ENCODE data around the gene PLA2G2F. TPM values are rescaled to one million over a fixed set of nuclear protein-coding genes. Genes with fewer than 3 reads are reported as not detected.
A peak's percentile ranks its signal among the peaks of the same experiment; 100 is the strongest.

Gene PLA2G2F
- total RNA-seq, 1 experiment from 2014 or later: not detected

DNA sequence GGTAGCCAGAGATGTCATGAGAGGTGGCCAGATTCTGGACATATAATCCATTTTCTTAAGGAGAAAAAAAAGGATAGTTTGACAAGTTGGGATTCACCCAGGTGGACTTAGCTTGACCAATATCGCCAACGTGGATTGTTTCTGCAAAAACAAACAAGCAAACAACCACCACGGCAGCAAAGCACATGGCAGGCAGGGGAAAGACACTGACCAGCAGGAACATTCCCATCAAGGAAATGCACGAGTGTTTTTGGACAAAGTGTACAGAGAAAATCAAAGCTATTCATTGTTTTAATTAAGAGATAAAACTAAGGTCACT is 56.3 kb downstream of the PLA2G2F start:
- peaks cover 54% of the 10 kb centered on the region for H3K27me3 ChIP-seq (replicated peaks; ENCODE audit: insufficient read depth, low read depth, low read length, poor library complexity)
- no peaks in the 10 kb centered on the region for H3K36me3 ChIP-seq (ENCODE audit: insufficient read depth, low read length, poor library complexity, severe bottlenecking)
- no peak for TF ChIP-seq EZH2 (IDR thresholded peaks at IDR 0.05; ENCODE audit: borderline replicate concordance, low read depth, low read length, poor library complexity, severe bottlenecking)
- TF ChIP-seq, protein P1, sequence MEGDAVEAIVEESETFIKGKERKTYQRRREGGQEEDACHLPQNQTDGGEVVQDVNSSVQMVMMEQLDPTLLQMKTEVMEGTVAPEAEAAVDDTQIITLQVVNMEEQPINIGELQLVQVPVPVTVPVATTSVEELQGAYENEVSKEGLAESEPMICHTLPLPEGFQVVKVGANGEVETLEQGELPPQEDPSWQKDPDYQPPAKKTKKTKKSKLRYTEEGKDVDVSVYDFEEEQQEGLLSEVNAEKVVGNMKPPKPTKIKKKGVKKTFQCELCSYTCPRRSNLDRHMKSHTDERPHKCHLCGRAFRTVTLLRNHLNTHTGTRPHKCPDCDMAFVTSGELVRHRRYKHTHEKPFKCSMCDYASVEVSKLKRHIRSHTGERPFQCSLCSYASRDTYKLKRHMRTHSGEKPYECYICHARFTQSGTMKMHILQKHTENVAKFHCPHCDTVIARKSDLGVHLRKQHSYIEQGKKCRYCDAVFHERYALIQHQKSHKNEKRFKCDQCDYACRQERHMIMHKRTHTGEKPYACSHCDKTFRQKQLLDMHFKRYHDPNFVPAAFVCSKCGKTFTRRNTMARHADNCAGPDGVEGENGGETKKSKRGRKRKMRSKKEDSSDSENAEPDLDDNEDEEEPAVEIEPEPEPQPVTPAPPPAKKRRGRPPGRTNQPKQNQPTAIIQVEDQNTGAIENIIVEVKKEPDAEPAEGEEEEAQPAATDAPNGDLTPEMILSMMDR (conservative IDR thresholded peaks at IDR 0.05; ENCODE audit: low read depth, low read length): peak; percentile 5
- H3K4me3 ChIP-seq (ENCODE audit: low read depth, low read length, poor library complexity, severe bottlenecking): no peak overlapping the region
- no peak for DNase-seq (ENCODE audit: low spot score)
- CTCF ChIA-PET: interaction anchor here (0.7 to 1.4 kb wide), 2 partner anchors 221 to 278 kb away, joined by 3 to 4 read pairs; no protein-coding TSS in a partner anchor
- H3K27ac ChIP-seq (ENCODE audit: low read depth, low read length, poor library complexity, severe bottlenecking): no peak overlapping the region
- intact Hi-C loops (cut with micrococcal nuclease; ENCODE audit: unreplicated experiment): loop anchor here (1.0 to 5.0 kb wide), 2 partner anchors 223 to 277 kb away; no protein-coding TSS in a partner anchor
- no peaks in the 10 kb centered on the region for H3K9me3 ChIP-seq (ENCODE audit: low read depth, low read length, poor library complexity, severe bottlenecking)
- BruUV-seq (replicated peaks): no TSS peak
- H3K4me1 ChIP-seq (ENCODE audit: insufficient read depth, low read length, poor library complexity, severe bottlenecking): peaks cover 5% of the 10 kb centered on the region
- POLR2A ChIA-PET (ENCODE audit: low non-redundant PET): no interaction called here

DNA sequence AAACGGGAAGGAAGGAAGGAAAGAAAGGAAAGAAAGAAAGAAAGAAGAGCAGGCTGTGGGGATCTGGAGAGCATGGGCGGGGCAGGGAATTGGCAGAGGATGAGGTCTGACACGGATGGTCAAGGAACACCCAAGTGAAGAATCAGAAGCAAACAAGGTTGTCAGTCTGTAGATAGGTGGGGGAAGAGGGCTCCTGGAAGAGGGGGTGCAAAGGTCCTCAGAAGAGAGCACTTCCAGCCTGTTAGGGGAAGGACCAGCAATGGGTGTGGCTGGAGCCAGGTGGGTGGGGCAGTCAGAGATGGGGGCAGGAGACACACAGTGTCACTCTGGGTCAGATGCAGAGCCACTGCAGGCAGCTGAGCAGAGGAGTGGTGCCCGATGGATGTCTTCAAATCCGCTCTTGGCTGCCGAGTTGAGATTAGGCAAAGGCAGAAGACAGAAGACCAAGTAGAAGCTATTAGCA is 58.2 kb downstream of the PLA2G2F start:
- intact Hi-C loops (cut with micrococcal nuclease; ENCODE audit: unreplicated experiment): loop anchor here (5.0 kb wide), 1 partner anchor 225 kb away; no protein-coding TSS in a partner anchor
- ChIA-PET POLR2A (ENCODE audit: low non-redundant PET) (interaction anchor here (0.6 kb wide), 1 partner anchor 1171 kb away, joined by 3 read pairs; no protein-coding TSS in a partner anchor), CTCF (interaction anchor here (1.1 kb wide), 1 partner anchor 13 kb away, joined by 3 read pairs; no protein-coding TSS in a partner anchor)
- no peak for DNase-seq (ENCODE audit: low spot score)
- Histone ChIP-seq H3K4me3 (ENCODE audit: low read depth, low read length, poor library complexity, severe bottlenecking) (no peak overlapping the region), H3K36me3 (ENCODE audit: insufficient read depth, low read length, poor library complexity, severe bottlenecking) (no peaks in the 10 kb centered on the region), H3K27ac (ENCODE audit: low read depth, low read length, poor library complexity, severe bottlenecking) (no peak overlapping the region), H3K27me3 (replicated peaks; ENCODE audit: insufficient read depth, low read depth, low read length, poor library complexity) (peaks cover 59% of the 10 kb centered on the region), H3K4me1 (ENCODE audit: insufficient read depth, low read length, poor library complexity, severe bottlenecking) (peaks cover 5% of the 10 kb centered on the region), H3K9me3 (ENCODE audit: low read depth, low read length, poor library complexity, severe bottlenecking) (no peaks in the 10 kb centered on the region)
- TF ChIP-seq, protein P1 (conservative IDR thresholded peaks at IDR 0.05; ENCODE audit: low read depth, low read length): no peak
- TF ChIP-seq EZH2 (IDR thresholded peaks at IDR 0.05; ENCODE audit: borderline replicate concordance, low read depth, low read length, poor library complexity, severe bottlenecking): no peak
- no TSS peak for BruUV-seq (replicated peaks)

GRCh38 chr1:20198296-20198695 is 59.2 kb downstream of the PLA2G2F start:
- DNase-seq (ENCODE audit: low spot score): no peak
- H3K36me3 ChIP-seq (ENCODE audit: insufficient read depth, low read length, poor library complexity, severe bottlenecking): no peaks in the 10 kb centered on the region
- intact Hi-C loops (cut with micrococcal nuclease; ENCODE audit: unreplicated experiment): loop anchor here (5.0 kb wide), 1 partner anchor 226 kb away; no protein-coding TSS in a partner anchor
- H3K27me3 ChIP-seq (replicated peaks; ENCODE audit: insufficient read depth, low read depth, low read length, poor library complexity): peaks cover 59% of the 10 kb centered on the region
- no peak for TF ChIP-seq EZH2 (IDR thresholded peaks at IDR 0.05; ENCODE audit: borderline replicate concordance, low read depth, low read length, poor library complexity, severe bottlenecking)
- TF ChIP-seq, protein P1 (conservative IDR thresholded peaks at IDR 0.05; ENCODE audit: low read depth, low read length): no peak
- peaks cover 5% of the 10 kb centered on the region for H3K4me1 ChIP-seq (ENCODE audit: insufficient read depth, low read length, poor library complexity, severe bottlenecking)
- no peak overlapping the region for H3K27ac ChIP-seq (ENCODE audit: low read depth, low read length, poor library complexity, severe bottlenecking)
- CTCF ChIA-PET: no interaction called here
- H3K9me3 ChIP-seq (ENCODE audit: low read depth, low read length, poor library complexity, severe bottlenecking): no peaks in the 10 kb centered on the region
- no TSS peak for BruUV-seq (replicated peaks)
- POLR2A ChIA-PET (ENCODE audit: low non-redundant PET): no interaction called here
- no peak overlapping the region for H3K4me3 ChIP-seq (ENCODE audit: low read depth, low read length, poor library complexity, severe bottlenecking)
